ENCODE measurements around the gene DYRK2.

The DYRK2 gene

GRCh38 chr12:67647181-67647798, 1.3 kb upstream of the DYRK2 start:
- no peak for DNase-seq

GRCh38 chr12:67647799-67648520, 585 bp upstream of the DYRK2 start:
- peak; percentile 42 for DNase-seq

- DNase-seq: peak; percentile 60
These were observed 670 bp downstream of the DYRK2 start for GRCh38 chr12:67649261-67649569.

GRCh38 chr12:67649570-67650387, 1.2 kb downstream of the DYRK2 start:
- peak; percentile 55 for DNase-seq

GRCh38 chr12:67650388-67651131, 2.0 kb downstream of the DYRK2 start:
- no peak for DNase-seq

- no peak for DNase-seq
These were observed 2.7 kb downstream of the DYRK2 start for GRCh38 chr12:67651132-67651695.

- no peak for DNase-seq
These were observed 7.3 kb downstream of the DYRK2 start for GRCh38 chr12:67655829-67656228.

- DNase-seq: no peak
These were observed 7.7 kb downstream of the DYRK2 start for GRCh38 chr12:67656251-67656650.

- no peak for DNase-seq
These were observed 9.9 kb downstream of the DYRK2 start for GRCh38 chr12:67658486-67658885.

GRCh38 chr12:67659292-67659691, 10.7 kb downstream of the DYRK2 start:
- DNase-seq: no peak

- DNase-seq: no peak
These were observed 12.9 kb downstream of the DYRK2 start for GRCh38 chr12:67661311-67662021.

- no peak for DNase-seq
These were observed 14.5 kb downstream of the DYRK2 start for GRCh38 chr12:67662910-67663538.

GRCh38 chr12:67664171-67664570, 15.6 kb downstream of the DYRK2 start:
- DNase-seq: no peak

- no peak for DNase-seq
These were observed 17.1 kb downstream of the DYRK2 start for GRCh38 chr12:67665679-67666078.

GRCh38 chr12:67666605-67667004, 18.1 kb downstream of the DYRK2 start:
- DNase-seq: no peak

- DNase-seq: no peak
These were observed 18.9 kb downstream of the DYRK2 start for GRCh38 chr12:67667276-67668073.

- DNase-seq: no peak
These were observed 20.8 kb downstream of the DYRK2 start for GRCh38 chr12:67669217-67669933.

- DNase-seq: no peak
These were observed 21.5 kb downstream of the DYRK2 start for GRCh38 chr12:67669934-67670631.

GRCh38 chr12:67671419-67671818, 22.9 kb downstream of the DYRK2 start:
- DNase-seq: no peak

GRCh38 chr12:67671892-67672291, 23.3 kb downstream of the DYRK2 start:
- DNase-seq: no peak

Data from activated CD4-positive, CD25-positive, alpha-beta regulatory T cell treated with anti-CD3 and anti-CD28 coated beads, Interleukin-2, amount 50 U/mL, for 72 hours (primary cell).